ENCODE results near the gene MPP2.

Gene MPP2

GRCh38 chr17:43854498-43854897 is 52.8 kb downstream of the MPP2 start:
- ChIA-PET POLR2A (ENCODE audit: low non-redundant PET) (no interaction called here), CTCF (no interaction called here)
- DNase-seq (ENCODE audit: low spot score): no peak
- no peak for TF ChIP-seq CTCF (conservative IDR thresholded peaks at IDR 0.05; ENCODE audit: low read depth)
- H3K27ac ChIP-seq: no peak overlapping the region

GRCh38 chr17:43853546-43853945 is 53.8 kb downstream of the MPP2 start:
- no peak for DNase-seq (ENCODE audit: low spot score)
- TF ChIP-seq CTCF (conservative IDR thresholded peaks at IDR 0.05; ENCODE audit: low read depth): no peak
- ChIA-PET CTCF (no interaction called here), POLR2A (ENCODE audit: low non-redundant PET) (no interaction called here)
- no peak overlapping the region for H3K27ac ChIP-seq

- no peak for DNase-seq (ENCODE audit: low spot score)
- ChIA-PET CTCF (no interaction called here), POLR2A (ENCODE audit: low non-redundant PET) (no interaction called here)
- no peak overlapping the region for H3K27ac ChIP-seq
- no peak for TF ChIP-seq CTCF (conservative IDR thresholded peaks at IDR 0.05; ENCODE audit: low read depth)
Measured at GRCh38 chr17:43852571-43852970, 54.8 kb downstream of the MPP2 start.

GRCh38 chr17:43849116-43849515 is 58.2 kb downstream of the MPP2 start:
- POLR2A ChIA-PET (ENCODE audit: low non-redundant PET): interaction anchor here (0.6 kb wide), 1 partner anchor 78 kb away, joined by 6 read pairs; no protein-coding TSS in a partner anchor
- H3K27ac ChIP-seq: no peak overlapping the region
- no peak for TF ChIP-seq CTCF (conservative IDR thresholded peaks at IDR 0.05; ENCODE audit: low read depth)
- DNase-seq (ENCODE audit: low spot score): no peak
- CTCF ChIA-PET: no interaction called here

- CTCF ChIA-PET: interaction anchor here (0.8 kb wide), 1 partner anchor 888 kb away, joined by 3 read pairs; no protein-coding TSS in a partner anchor
- no peak overlapping the region for H3K27ac ChIP-seq
- POLR2A ChIA-PET (ENCODE audit: low non-redundant PET): interaction anchor here (0.6 kb wide), 1 partner anchor 77 kb away, joined by 6 read pairs; no protein-coding TSS in a partner anchor
- no peak for TF ChIP-seq CTCF (conservative IDR thresholded peaks at IDR 0.05; ENCODE audit: low read depth)
- DNase-seq (ENCODE audit: low spot score): no peak
Measured at GRCh38 chr17:43848601-43849000, 58.7 kb downstream of the MPP2 start.

- H3K27ac ChIP-seq: no peak within 1 kb of the TSS
- CTCF ChIA-PET: interaction anchor here (0.5 to 1.8 kb wide), 22 partner anchors 10 to 696 kb away, joined by 3 to 17 read pairs (median 4); no protein-coding TSS in a partner anchor
- TF ChIP-seq CTCF (conservative IDR thresholded peaks at IDR 0.05; ENCODE audit: low read depth): no peak
- POLR2A ChIA-PET (ENCODE audit: low non-redundant PET): no interaction called here
- DNase-seq (ENCODE audit: low spot score): no peak
Measured at GRCh38 chr17:43846963-43847371, 60.4 kb downstream of the MPP2 start, which contains the start of gene CD300LG. CD300LG (plus strand) TSS chr17:43847176; CDS start chr17:43847217, 41 bp downstream.

All from RWPE1 (cell line).